Skeletal muscle tissue (tissue), 4 donors: ENCODE measurements around the gene ROR1. TPM values are rescaled to one million over a fixed set of nuclear protein-coding genes. Genes with fewer than 3 reads are reported as not detected.

ENCODE experiments used
- H3K27ac ChIP-seq: one replicate; pipeline ENCODE4 v1.7.0; 2013; ENCODE audit warnings: mild to moderate bottlenecking, low read depth, low read length, inconsistent platforms
- H3K27me3 ChIP-seq, 3 donors: one replicate each; pipeline ENCODE4 v1.7.0; 2013; ENCODE audit warnings: low read length in 3 of 3; ENCODE audit not compliant: control insufficient read depth in 3 of 3, insufficient read depth in 3 of 3
- H3K36me3 ChIP-seq, 3 donors: one replicate each; pipeline ENCODE4 v1.7.0; 2013; ENCODE audit warnings: low read length in 3 of 3; ENCODE audit not compliant: control insufficient read depth in 3 of 3, insufficient read depth in 3 of 3
- H3K4me1 ChIP-seq, 3 donors: one replicate each; pipeline ENCODE4 v1.7.0; 2013; ENCODE audit warnings: low read length in 3 of 3, mild to moderate bottlenecking in 3 of 3; ENCODE audit not compliant: control insufficient read depth in 3 of 3, insufficient read depth in 3 of 3
- H3K4me3 ChIP-seq, 3 donors: one replicate each; pipeline ENCODE4 v1.7.0; 2013; ENCODE audit warnings: low read length in 3 of 3
- H3K9ac ChIP-seq, 3 donors: one replicate each; pipeline ENCODE4 v1.7.0; 2013; ENCODE audit warnings: low read length in 3 of 3, mild to moderate bottlenecking in 3 of 3, moderate library complexity in 2 of 3, low read depth in 1 of 3
- H3K9me3 ChIP-seq, 3 donors: one replicate each; pipeline ENCODE4 v1.7.0; 2013; ENCODE audit warnings: low read length in 3 of 3; ENCODE audit not compliant: control insufficient read depth in 3 of 3
- total RNA-seq: library from RNA; depleted of rRNA; stranded (reverse); fragments of >200 nt; gene quantifications from one replicate; pipeline ENCODE4 v1.2.3, GENCODE V29; 2014
- donor health status: Osteomylitis.

Gene ROR1
- total RNA-seq, 1 donor from 2014 or later, result 7.8 TPM

- H3K9ac ChIP-seq, result no peak overlapping the region
- H3K9me3 ChIP-seq, result no peaks in the 10 kb centered on the region
- H3K4me1 ChIP-seq, result peaks cover 0 to 5% (median 4%) of the 10 kb centered on the region in 3 donors
- no peaks in the 10 kb centered on the region for H3K27me3 ChIP-seq
- H3K36me3 ChIP-seq, result no peaks in the 10 kb centered on the region
- H3K4me3 ChIP-seq, result no peak overlapping the region
- H3K27ac ChIP-seq, result no peak overlapping the region
These were observed 208.4 kb downstream of the ROR1 start for GRCh38 chr1:63982201-63982600.

- H3K4me3 ChIP-seq, result no peak overlapping the region
These were observed 209.8 kb downstream of the ROR1 start for GRCh38 chr1:63983391-63984256.

GRCh38 chr1:63984257-63984929 is 210.6 kb downstream of the ROR1 start:
- Histone ChIP-seq H3K4me1 (peaks cover 0 to 5% (median 4%) of the 10 kb centered on the region in 3 donors), H3K9ac (no peak overlapping the region), H3K27ac (no peak overlapping the region), H3K27me3 (no peaks in the 10 kb centered on the region), H3K36me3 (no peaks in the 10 kb centered on the region), H3K9me3 (no peaks in the 10 kb centered on the region), H3K4me3 (no peak overlapping the region)

More at GRCh38 chr1:63983391-63984256, 209.8 kb downstream of the ROR1 start:
- no peak overlapping the region for H3K9ac ChIP-seq
- H3K9me3 ChIP-seq, result no peaks in the 10 kb centered on the region
- no peak overlapping the region for H3K27ac ChIP-seq
- H3K36me3 ChIP-seq, result no peaks in the 10 kb centered on the region
- peaks cover 0 to 5% (median 4%) of the 10 kb centered on the region in 3 donors for H3K4me1 ChIP-seq
- no peaks in the 10 kb centered on the region for H3K27me3 ChIP-seq

- Histone ChIP-seq H3K36me3 (no peaks in the 10 kb centered on the region), H3K4me3 (no peak overlapping the region), H3K27me3 (no peaks in the 10 kb centered on the region), H3K27ac (no peak overlapping the region), H3K9me3 (no peaks in the 10 kb centered on the region), H3K9ac (no peak overlapping the region), H3K4me1 (peaks cover 0 to 5% (median 4%) of the 10 kb centered on the region in 3 donors)
These were observed 211.1 kb downstream of the ROR1 start for GRCh38 chr1:63984930-63985290.

GRCh38 chr1:63987014-63987627 is 213.3 kb downstream of the ROR1 start:
- H3K4me3 ChIP-seq, result no peak overlapping the region
- no peaks in the 10 kb centered on the region for H3K9me3 ChIP-seq
- H3K36me3 ChIP-seq, result no peaks in the 10 kb centered on the region
- H3K4me1 ChIP-seq, result peaks cover 0 to 5% (median 4%) of the 10 kb centered on the region in 3 donors
- H3K27ac ChIP-seq, result no peak overlapping the region
- no peaks in the 10 kb centered on the region for H3K27me3 ChIP-seq
- no peak overlapping the region for H3K9ac ChIP-seq

- no peak overlapping the region for H3K9ac ChIP-seq
- peaks cover 0 to 5% (median 4%) of the 10 kb centered on the region in 3 donors for H3K4me1 ChIP-seq
- no peaks in the 10 kb centered on the region for H3K9me3 ChIP-seq
- no peak overlapping the region for H3K4me3 ChIP-seq
- H3K36me3 ChIP-seq, result no peaks in the 10 kb centered on the region
- no peaks in the 10 kb centered on the region for H3K27me3 ChIP-seq
- H3K27ac ChIP-seq, result no peak overlapping the region
These were observed 213.8 kb downstream of the ROR1 start for GRCh38 chr1:63987628-63988024.

- H3K27ac ChIP-seq, result no peak overlapping the region
These were observed 215.1 kb downstream of the ROR1 start for GRCh38 chr1:63988941-63989340.

GRCh38 chr1:63991685-63992084 is 217.9 kb downstream of the ROR1 start:
- Histone ChIP-seq H3K27me3 (no peaks in the 10 kb centered on the region), H3K36me3 (no peaks in the 10 kb centered on the region), H3K9me3 (no peaks in the 10 kb centered on the region), H3K4me1 (no peaks in the 10 kb centered on the region), H3K4me3 (no peak overlapping the region), H3K27ac (no peak overlapping the region), H3K9ac (no peak overlapping the region)

More at GRCh38 chr1:63988941-63989340, 215.1 kb downstream of the ROR1 start:
- no peaks in the 10 kb centered on the region for H3K27me3 ChIP-seq
- H3K36me3 ChIP-seq, result no peaks in the 10 kb centered on the region
- peaks cover 0 to 5% (median 4%) of the 10 kb centered on the region in 3 donors for H3K4me1 ChIP-seq
- H3K9me3 ChIP-seq, result no peaks in the 10 kb centered on the region
- no peak overlapping the region for H3K4me3 ChIP-seq
- no peak overlapping the region for H3K9ac ChIP-seq

- Histone ChIP-seq H3K36me3 (no peaks in the 10 kb centered on the region), H3K27me3 (no peaks in the 10 kb centered on the region), H3K4me1 (no peaks in the 10 kb centered on the region), H3K4me3 (no peak overlapping the region), H3K9ac (no peak overlapping the region), H3K27ac (no peak overlapping the region), H3K9me3 (no peaks in the 10 kb centered on the region)
These were observed 226.2 kb downstream of the ROR1 start for GRCh38 chr1:64000021-64000420.

GRCh38 chr1:64001038-64001437 is 227.2 kb downstream of the ROR1 start:
- H3K27ac ChIP-seq, result no peak overlapping the region
- H3K36me3 ChIP-seq, result no peaks in the 10 kb centered on the region
- H3K4me1 ChIP-seq, result peaks cover 0 to 3% (median under 1%) of the 10 kb centered on the region in 3 donors
- H3K4me3 ChIP-seq, result no peak overlapping the region
- no peak overlapping the region for H3K9ac ChIP-seq
- H3K27me3 ChIP-seq, result no peaks in the 10 kb centered on the region
- no peaks in the 10 kb centered on the region for H3K9me3 ChIP-seq
